ENCODE data around the gene AHDC1.

Gene AHDC1

DNA sequence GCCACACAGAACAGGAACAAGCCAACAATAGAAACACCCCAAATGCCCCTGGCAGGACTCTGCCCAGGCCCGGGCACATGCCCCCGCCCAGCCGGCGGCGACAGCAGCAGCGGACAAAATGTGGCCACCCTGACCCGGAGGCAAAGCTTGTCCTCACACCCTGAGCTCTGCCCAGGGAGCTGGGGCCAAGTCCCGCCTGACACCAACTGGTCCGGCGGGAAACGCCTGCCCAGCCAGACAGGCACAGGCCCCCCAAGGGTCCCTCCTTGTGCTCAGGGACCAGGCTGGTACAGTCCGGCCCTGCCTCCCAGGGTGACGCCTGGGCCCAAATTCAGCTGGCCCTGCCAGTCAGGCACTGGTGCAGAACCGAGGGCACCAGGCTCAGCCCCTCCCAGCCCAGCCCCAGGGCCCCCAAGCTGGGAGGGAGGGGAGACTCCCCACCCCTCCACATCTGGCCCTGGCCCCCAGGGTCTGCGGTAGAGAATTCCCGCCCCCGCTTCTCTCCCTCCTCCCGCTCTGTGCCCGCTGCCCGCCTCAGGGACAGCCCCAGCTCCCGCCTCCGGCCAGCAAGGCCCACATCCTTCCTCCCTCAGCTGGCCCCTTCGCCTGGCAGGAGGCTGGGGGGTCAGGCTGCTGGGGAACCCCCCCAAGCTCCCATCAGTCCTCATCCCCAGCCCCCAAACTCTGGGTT lies 2.0 kb downstream of the AHDC1 start:
- Mint-ChIP-seq H3K4me3 (peak overlapping the region; percentile 75), H3K27me3 (peaks cover 15% of the 10 kb centered on the region), H3K36me3 (ENCODE audit: low read depth) (peaks cover 10% of the 10 kb centered on the region), H3K9me3 (no peaks in the 10 kb centered on the region), H3K4me1 (ENCODE audit: low read depth) (peaks cover 35% of the 10 kb centered on the region), H3K27ac (peak overlapping the region; percentile 64)
- intact Hi-C loops (cut with micrococcal nuclease) = no loop called here

DNA sequence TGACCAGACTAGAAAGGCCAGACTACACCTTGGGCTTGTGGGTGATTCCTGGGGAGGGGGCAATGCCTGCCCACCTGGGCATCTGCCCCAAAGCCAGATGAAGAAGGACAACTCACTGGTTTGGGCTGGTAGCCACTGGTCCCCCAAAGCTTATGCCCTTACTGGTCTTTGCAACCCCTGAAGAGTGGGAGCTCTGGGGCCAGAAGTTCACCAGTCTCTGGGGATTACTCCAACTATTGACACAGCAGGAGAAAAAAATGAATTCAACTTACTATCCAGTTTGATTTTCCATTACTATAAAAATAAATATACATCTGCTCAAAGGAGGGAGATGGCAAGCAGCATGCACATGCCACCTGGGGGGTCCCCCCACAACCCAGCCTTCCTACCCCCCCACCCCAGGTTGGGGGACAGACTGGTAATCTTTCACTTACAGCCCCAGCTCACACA lies 2.6 kb downstream of the AHDC1 start:
- Mint-ChIP-seq H3K4me1 (ENCODE audit: low read depth) (peaks cover 35% of the 10 kb centered on the region), H3K27ac (peak overlapping the region; percentile 64), H3K4me3 (peak overlapping the region; percentile 75)

DNA sequence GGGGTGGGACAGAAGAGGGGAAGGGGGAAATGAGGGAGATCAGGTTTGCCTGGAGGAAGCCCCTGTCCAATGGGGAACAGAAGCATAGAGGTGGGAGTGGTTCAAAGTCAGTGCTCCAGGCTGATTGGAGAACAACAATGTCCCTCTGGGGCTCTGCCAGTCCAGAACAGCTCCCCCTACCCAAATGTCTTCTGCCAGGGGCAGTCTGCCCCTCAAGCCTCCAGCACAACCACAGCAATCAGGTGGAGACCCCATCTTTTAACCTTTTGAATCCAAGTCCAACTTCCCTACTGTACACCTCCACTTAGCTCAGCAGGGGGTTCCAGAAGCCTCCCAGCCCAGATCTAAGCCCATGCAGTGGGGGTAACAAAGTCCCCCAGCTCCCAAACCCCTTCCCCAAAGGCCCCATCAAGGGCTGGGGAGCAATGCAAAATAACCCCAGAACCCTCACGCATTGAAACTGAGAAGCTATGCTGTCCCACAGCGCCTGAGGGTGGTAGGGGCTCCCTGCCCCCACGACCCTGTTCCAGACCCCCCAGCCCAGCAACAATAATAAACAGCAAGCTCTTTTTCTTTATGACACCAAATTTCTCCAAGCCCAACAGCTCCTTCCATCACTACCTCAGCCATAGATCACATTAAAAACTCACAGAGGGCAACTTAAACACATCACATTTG lies 3.3 kb downstream of the AHDC1 start:
- Mint-ChIP-seq H3K4me3 (no peak overlapping the region), H3K9me3 (no peaks in the 10 kb centered on the region), H3K4me1 (ENCODE audit: low read depth) (peaks cover 35% of the 10 kb centered on the region), H3K27ac (peak overlapping the region; percentile 1), H3K27me3 (peaks cover 15% of the 10 kb centered on the region), H3K36me3 (ENCODE audit: low read depth) (peaks cover 10% of the 10 kb centered on the region)
- intact Hi-C loops (cut with micrococcal nuclease) = no loop called here

More for the DNA sequence above, 2.6 kb downstream of the AHDC1 start:
- Mint-ChIP-seq H3K36me3 (ENCODE audit: low read depth) (peaks cover 10% of the 10 kb centered on the region), H3K27me3 (peaks cover 15% of the 10 kb centered on the region), H3K9me3 (no peaks in the 10 kb centered on the region)
- intact Hi-C loops (cut with micrococcal nuclease) = no loop called here

DNA sequence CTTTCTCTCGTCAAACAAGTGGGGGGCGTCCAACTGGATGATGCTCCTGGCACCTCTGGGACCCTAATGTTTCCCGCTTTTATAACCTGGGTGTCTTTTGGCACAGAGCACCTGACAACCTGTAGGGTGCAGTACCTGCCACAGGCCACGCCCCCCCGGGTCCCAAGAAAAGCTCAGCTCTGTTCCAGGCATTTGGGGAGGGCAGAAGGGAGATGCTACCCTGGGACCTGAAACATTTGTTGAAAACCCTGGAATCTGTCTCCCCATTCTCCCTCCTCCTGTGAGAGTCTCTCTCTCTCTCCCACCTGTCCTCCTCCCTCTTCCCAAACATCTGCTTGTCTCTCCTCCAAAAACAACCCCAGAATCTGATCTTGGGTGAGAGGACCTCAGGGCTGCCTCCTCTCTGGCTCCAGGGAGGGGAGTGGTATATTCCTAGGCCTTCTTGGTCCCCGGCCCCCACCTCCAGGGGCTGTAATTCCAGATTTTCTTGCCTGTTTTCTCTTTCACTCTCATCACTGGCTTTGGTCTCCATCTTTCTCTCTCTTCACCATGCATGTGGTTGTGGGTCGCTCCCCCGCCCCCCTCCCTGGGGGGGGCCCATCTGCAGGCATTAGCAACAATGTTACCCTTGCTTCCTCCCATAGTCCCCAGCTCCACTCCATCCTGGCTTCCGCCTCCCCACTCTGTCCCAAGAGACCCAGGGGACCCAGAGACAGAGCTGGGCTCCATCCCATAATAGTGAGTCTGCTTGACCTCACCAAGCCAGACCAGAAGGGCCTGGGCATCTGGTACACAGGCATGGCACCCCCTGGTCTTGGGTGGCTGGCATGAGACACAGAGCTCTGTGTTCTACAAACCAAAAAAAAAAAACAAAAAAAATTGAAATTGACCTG lies 4.1 kb downstream of the AHDC1 start:
- H3K9me3 Mint-ChIP-seq = no peaks in the 10 kb centered on the region
- H3K27ac Mint-ChIP-seq = peak overlapping the region; percentile 1
- peaks cover 15% of the 10 kb centered on the region for H3K27me3 Mint-ChIP-seq
- H3K36me3 Mint-ChIP-seq (ENCODE audit: low read depth) = peaks cover 10% of the 10 kb centered on the region
- intact Hi-C loops (cut with micrococcal nuclease) = no loop called here
- peaks cover 35% of the 10 kb centered on the region for H3K4me1 Mint-ChIP-seq (ENCODE audit: low read depth)
- H3K4me3 Mint-ChIP-seq = no peak overlapping the region

DNA sequence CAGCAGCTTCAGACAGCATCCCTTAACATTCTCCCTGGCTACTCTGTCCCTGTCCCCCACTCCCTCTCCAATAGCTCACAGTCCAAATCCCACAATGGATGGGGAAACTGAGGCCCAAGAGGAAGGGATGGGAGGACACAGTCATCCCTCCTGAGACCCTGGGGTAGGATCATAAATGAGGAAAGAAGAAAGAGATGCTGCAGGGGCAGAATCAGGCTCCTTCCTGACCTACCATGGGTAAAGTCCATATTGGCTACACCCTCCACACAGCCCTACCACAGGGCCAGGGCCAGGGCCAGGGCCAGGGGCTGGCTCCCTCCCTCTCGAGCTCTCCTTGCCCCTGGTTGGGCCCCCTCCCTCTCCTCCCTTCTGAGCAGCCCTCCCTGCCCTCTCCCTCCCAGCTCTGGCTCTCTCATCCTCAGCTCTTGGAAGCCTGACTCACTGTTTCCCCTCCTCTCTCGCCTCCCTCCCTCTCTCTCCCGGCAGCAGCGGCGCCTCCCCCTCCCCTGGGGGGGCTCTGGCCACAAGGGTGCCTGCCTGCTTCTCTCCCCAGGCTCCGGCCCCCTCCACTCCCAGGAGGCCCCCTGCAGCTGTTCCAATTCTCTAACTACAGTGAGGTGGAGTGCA lies 4.9 kb downstream of the AHDC1 start:
- Mint-ChIP-seq H3K27ac (no peak overlapping the region), H3K4me1 (ENCODE audit: low read depth) (peaks cover 35% of the 10 kb centered on the region), H3K36me3 (ENCODE audit: low read depth) (peaks cover 7% of the 10 kb centered on the region), H3K27me3 (peaks cover 15% of the 10 kb centered on the region), H3K4me3 (no peak overlapping the region), H3K9me3 (no peaks in the 10 kb centered on the region)
- intact Hi-C loops (cut with micrococcal nuclease) = no loop called here

DNA sequence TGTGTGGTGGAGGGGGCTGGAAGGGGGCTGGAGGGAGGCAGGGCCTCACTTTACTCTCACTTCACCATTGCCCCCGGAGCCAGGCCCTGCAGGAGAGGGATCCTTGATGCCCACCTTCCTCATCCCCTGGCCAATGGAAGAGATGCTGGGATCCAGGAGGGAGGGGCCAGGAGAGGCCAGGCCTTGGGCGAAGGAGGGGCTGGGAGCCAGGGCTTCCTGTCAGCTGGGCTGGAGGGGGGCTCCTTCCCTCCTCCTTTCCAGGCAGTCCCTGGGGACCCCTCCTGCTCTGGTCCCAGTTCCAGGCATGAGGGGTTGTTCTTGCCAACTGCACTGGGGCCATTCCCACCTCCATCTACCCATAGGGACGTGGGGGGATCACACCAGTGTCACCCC lies 5.7 kb downstream of the AHDC1 start:
- H3K4me1 Mint-ChIP-seq (ENCODE audit: low read depth) = peaks cover 35% of the 10 kb centered on the region
- peaks cover 14% of the 10 kb centered on the region for H3K27me3 Mint-ChIP-seq
- H3K4me3 Mint-ChIP-seq = no peak overlapping the region
- H3K36me3 Mint-ChIP-seq (ENCODE audit: low read depth) = no peaks in the 10 kb centered on the region
- no peaks in the 10 kb centered on the region for H3K9me3 Mint-ChIP-seq
- H3K27ac Mint-ChIP-seq = no peak overlapping the region
- intact Hi-C loops (cut with micrococcal nuclease) = no loop called here

DNA sequence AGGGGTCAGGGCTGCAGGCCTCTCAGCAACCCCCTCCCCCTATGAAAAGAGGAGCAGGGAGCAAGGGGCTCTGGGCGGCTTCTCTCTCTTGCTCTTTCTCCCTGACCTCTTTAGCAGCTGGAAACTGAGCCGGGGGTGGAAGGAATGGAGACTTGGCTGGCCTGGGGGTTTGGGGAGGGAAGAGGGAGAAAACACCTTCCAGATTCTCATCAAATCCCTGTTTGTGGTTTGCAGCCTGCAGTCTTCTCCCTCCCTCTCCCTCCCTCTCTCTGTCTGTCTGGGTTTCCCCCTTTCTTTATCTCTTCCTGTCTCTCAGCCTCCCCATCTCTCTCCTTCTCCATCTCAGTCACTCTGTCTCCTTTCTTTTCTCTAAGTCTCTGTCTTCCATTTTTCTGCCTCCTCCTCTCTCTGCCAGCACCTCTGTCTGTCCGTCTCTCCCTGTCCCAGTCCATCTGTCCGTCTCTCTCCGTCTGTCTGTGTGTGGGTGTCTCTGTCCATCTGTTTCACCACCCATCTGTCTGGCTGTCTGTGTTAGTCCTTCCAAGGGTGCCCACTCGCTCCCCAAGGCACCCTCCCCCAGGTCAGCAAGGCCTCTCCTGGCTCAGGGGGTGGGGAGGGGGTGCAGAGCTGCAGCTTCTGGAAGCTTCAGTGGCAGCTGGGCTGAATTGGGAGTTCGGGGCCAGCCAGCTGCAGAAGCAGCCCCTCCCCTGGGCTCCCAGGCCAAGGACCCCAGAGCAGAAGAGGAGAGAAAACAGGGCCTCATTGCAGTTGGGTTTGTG lies 6.2 kb downstream of the AHDC1 start:
- no peak overlapping the region for H3K27ac Mint-ChIP-seq
- peaks cover 35% of the 10 kb centered on the region for H3K4me1 Mint-ChIP-seq (ENCODE audit: low read depth)
- H3K4me3 Mint-ChIP-seq = no peak overlapping the region
- H3K36me3 Mint-ChIP-seq (ENCODE audit: low read depth) = no peaks in the 10 kb centered on the region
- no peaks in the 10 kb centered on the region for H3K9me3 Mint-ChIP-seq
- intact Hi-C loops (cut with micrococcal nuclease) = no loop called here
- H3K27me3 Mint-ChIP-seq = peaks cover 14% of the 10 kb centered on the region

DNA sequence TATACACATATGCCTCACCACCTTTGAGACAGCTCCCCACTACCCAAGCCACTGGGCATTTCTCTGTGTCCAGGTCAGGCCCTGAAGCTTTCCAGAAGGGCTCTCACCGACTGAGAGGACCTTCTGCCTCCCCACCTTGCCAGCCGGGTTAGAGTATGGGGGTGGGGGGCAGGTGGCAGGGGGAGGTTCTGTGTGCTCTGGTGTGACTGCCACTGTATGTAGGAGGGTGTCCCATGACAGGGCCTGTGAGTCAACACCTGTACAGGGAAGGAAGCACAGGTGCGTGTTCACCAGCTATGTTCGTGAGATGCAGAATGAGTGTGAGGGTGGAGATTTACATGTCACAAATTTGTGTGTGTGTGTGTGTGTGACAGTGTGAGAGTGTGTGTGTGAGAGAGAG lies 7.0 kb downstream of the AHDC1 start:
- H3K4me1 Mint-ChIP-seq (ENCODE audit: low read depth) = peaks cover 29% of the 10 kb centered on the region
- peaks cover 10% of the 10 kb centered on the region for H3K27me3 Mint-ChIP-seq
- H3K27ac Mint-ChIP-seq = no peak overlapping the region
- H3K9me3 Mint-ChIP-seq = no peaks in the 10 kb centered on the region
- H3K36me3 Mint-ChIP-seq (ENCODE audit: low read depth) = no peaks in the 10 kb centered on the region
- intact Hi-C loops (cut with micrococcal nuclease) = no loop called here
- H3K4me3 Mint-ChIP-seq = no peak overlapping the region

DNA sequence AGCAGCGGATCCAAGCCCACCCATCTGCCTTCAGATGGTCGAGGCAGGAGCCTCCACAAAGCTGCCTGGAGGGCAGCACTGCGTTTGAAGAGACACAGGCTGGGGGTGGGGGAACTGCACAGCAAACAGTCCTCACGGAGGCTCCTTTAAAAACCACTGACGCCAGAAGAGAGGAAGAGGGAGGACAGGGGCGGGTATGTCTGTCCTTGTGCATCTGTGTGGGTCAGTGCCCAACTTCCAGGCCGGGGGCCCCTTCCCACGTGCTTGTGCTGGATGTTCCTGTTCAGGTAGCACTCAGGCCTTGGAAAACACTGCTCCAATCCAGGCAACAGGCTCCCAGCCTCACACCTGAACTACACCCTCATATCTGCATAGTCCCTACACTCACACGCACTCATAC lies 7.7 kb downstream of the AHDC1 start:
- Mint-ChIP-seq H3K9me3 (no peaks in the 10 kb centered on the region), H3K27me3 (peaks cover 10% of the 10 kb centered on the region), H3K27ac (no peak overlapping the region), H3K4me3 (no peak overlapping the region), H3K4me1 (ENCODE audit: low read depth) (peaks cover 22% of the 10 kb centered on the region), H3K36me3 (ENCODE audit: low read depth) (no peaks in the 10 kb centered on the region)
- intact Hi-C loops (cut with micrococcal nuclease) = no loop called here

DNA sequence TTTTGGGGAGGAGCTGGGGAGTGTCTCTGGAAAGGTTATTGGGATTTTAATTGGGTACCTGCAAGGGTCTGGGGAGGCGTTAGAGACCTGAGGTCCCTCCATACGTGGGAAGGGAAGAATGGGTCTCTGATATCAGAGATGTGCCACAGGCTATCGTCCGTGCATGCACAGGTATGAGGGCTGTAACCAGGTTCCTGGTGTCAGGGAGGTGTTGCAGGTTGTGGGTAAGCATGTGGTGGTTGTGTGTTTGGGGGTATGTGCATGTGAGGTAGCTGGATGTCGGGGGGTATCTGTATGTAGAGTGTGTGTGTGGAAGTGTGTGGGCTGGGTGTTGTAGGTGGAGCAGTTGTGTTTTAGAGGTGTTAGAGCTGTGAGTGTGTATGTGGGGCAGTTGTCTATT lies 8.3 kb downstream of the AHDC1 start:
- no peak overlapping the region for H3K27ac Mint-ChIP-seq
- intact Hi-C loops (cut with micrococcal nuclease) = no loop called here

DNA sequence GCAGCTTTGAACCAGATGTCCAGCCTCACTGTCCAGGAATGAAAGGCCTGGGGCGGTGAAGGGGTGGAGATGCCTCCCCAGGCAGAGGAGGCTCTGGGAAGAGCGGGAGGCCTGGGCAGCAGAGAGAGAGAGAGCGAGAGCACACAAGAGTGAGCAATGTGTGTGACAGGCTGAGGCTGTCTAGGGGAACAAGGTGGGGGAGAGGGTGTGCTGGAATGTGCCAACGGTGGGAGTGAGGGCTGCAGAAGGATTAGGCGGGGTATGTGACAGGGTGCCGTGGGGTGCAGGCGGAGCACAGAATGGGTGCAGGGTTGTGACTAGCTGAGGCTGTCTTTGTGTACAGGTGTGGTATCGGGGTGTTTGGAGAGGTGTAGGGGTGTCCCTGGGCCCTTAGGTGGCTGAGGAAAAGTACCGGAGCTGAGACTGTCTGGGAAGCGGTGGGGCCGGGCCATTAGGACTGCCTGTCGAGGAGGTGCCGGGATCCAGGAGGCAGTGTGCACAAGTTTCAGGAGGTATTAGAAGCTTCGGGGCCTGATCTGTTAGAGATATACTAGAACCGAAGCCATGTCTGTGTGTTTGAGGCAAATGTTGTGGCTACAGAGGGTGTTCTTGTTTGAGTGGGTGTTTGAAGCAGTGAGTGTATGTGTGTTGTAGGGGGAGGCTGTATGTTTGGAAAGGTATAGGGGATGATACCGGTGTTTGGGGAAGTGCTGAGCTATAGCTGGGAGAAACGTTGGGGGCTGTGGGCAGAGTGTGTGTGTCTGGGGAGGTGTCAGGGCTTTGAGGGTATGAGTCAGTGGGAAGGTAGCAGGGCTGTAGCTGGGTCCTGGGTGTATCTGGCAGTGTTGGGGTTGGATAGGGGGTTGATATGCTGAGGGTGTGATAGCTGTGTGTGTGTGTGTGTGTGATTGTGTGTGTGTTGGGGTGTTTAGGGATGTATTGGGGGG lies 9.1 kb downstream of the AHDC1 start:
- no peak overlapping the region for H3K27ac Mint-ChIP-seq
- H3K4me3 Mint-ChIP-seq = no peak overlapping the region
- no peaks in the 10 kb centered on the region for H3K36me3 Mint-ChIP-seq (ENCODE audit: low read depth)
- no peaks in the 10 kb centered on the region for H3K9me3 Mint-ChIP-seq
- H3K4me1 Mint-ChIP-seq (ENCODE audit: low read depth) = peaks cover 8% of the 10 kb centered on the region
- intact Hi-C loops (cut with micrococcal nuclease) = no loop called here
- peaks cover 6% of the 10 kb centered on the region for H3K27me3 Mint-ChIP-seq

More for the DNA sequence above, 8.3 kb downstream of the AHDC1 start:
- Mint-ChIP-seq H3K9me3 (no peaks in the 10 kb centered on the region), H3K36me3 (ENCODE audit: low read depth) (no peaks in the 10 kb centered on the region), H3K27me3 (peaks cover 6% of the 10 kb centered on the region), H3K4me3 (no peak overlapping the region), H3K4me1 (ENCODE audit: low read depth) (peaks cover 16% of the 10 kb centered on the region)

DNA sequence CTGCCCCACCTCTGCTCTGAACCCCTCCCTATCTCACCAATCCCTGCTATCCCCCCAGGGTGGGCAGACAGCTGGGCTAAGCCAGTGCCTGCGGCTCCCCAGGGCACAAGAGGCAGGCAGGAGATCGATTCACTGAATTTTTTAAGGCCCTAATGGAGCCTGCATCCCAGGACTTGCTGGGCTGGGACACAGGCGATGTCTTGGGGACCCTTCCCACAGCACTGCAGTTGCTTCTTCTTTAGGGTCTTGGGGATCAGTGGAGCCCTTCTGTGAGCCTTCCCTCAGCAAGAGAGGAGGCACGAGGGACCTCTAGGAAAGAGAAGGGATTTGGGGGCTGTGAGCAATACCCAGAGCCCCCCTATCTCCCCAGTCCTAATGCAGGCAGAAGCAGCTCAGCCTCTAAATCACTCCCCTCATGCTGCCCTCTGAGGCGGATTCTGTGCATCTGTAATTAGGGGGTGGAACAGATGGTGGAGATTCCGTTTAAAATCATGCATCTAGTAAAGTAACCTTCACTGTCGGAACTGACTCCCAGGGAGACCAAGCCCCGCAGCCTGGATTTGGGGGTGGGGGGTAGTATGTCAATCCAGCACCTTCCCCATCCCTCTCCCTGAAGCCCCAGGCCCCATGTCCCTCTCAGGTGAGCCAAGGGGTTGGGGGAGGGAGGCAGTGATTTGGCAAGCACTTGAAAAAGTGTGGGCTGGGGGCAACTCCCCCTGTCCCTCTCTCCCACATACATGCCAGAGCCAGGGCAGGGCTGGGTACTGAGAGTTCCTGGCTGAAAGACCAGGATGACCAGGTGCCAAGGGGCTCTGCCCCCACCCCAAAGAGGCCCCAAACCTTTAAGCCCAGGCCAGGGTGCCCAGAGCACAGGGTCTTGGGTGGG lies 10.0 kb downstream of the AHDC1 start:
- no peaks in the 10 kb centered on the region for H3K9me3 Mint-ChIP-seq
- H3K4me3 Mint-ChIP-seq = no peak overlapping the region
- H3K36me3 Mint-ChIP-seq (ENCODE audit: low read depth) = no peaks in the 10 kb centered on the region
- no peaks in the 10 kb centered on the region for H3K4me1 Mint-ChIP-seq (ENCODE audit: low read depth)
- H3K27ac Mint-ChIP-seq = no peak overlapping the region
- peaks cover 2% of the 10 kb centered on the region for H3K27me3 Mint-ChIP-seq
- intact Hi-C loops (cut with micrococcal nuclease) = no loop called here
